Left lung (tissue), 10 donors: Measurements from ENCODE around the gene CALHM4. TPM values are rescaled to one million over a fixed set of nuclear protein-coding genes. Genes with fewer than 3 reads are reported as not detected.
"Not testable (repeated sequence)": the region's sequence is repeated elsewhere in the genome, so short reads cannot be mapped to it uniquely, and the experiment has no call there.

Experiments used
- ATAC-seq: fragments of 200-7000 bp; cut with Tn5 transposase; one replicate; pipeline ENCODE4 v1.9.1; 2020; ENCODE audit warnings: moderate library complexity
- DNase-seq, 4 donors: peaks; one replicate each; pipeline ENCODE4 v3.0.0-alpha.2; 2013 to 2020
- H3K27ac ChIP-seq, 2 donors: fragments of 200-600 bp; sonication (generic) in 1 of 2; one replicate each; pipeline versions ENCODE4 v1.5.0 to v1.8.0; 2020 to 2021
- H3K27me3 ChIP-seq, 2 donors: fragments of 200-600 bp; sonication (generic) in 1 of 2; one replicate each; pipeline versions ENCODE4 v1.5.0 to v1.8.0; 2020 to 2021
- H3K36me3 ChIP-seq, 2 donors: fragments of 200-600 bp; sonication (generic) in 1 of 2; one replicate each; pipeline versions ENCODE4 v1.5.0 to v1.8.0; 2020 to 2021
- H3K4me1 ChIP-seq, 2 donors: fragments of 200-600 bp; one replicate each; pipeline ENCODE4 v1.8.0; 2021
- H3K4me3 ChIP-seq, 2 donors: fragments of 200-600 bp; sonication (generic) in 1 of 2; one replicate each; pipeline versions ENCODE4 v1.5.0 to v1.8.0; 2020 to 2021; ENCODE audit warnings: mild to moderate bottlenecking in 1 of 2
- H3K9me3 ChIP-seq, 2 donors: fragments of 200-600 bp; sonication (generic) in 1 of 2; one replicate each; pipeline versions ENCODE4 v1.5.0 to v1.8.0; 2020 to 2021
- intact Hi-C, 2 donors: fragments of 100-400 bp; cut with DNase I; formaldehyde crosslinking; loops; one replicate each; pipeline versions ENCODE4 v1.11.2 to v1.14.2; 2022
- polyA plus RNA-seq, 6 donors: library from polyadenylated mRNA; unstranded; fragments of 120-200 nt; gene quantifications; one replicate each; pipeline ENCODE4 v1.2.1, GENCODE V29; 2013; ENCODE audit not compliant: insufficient read length in 6 of 6
- total RNA-seq, 2 donors: library from RNA; stranded (reverse); fragmentation: NEBNext Ultra II Directional; extraction: Animal tissue kit (Norgen Biotek cat#: 25700); gene quantifications; one replicate each; pipeline ENCODE4 v1.2.1, GENCODE V29; 2021
- TF ChIP-seq, protein P1 (sequence below), 2 donors: fragments of 200-600 bp; sonication (generic) in 1 of 2; IDR thresholded peaks; one replicate each; pipeline versions ENCODE4 v1.5.0 to v1.8.0; 2021; ENCODE audit warnings: antibody characterized with exemption in 2 of 2
- donor health status: DM: no; HTN: yes; CAD: no.
- donor health status: DM: no; HTN: no; CAD: no.

CALHM4 gene
- total and polyA plus RNA-seq, 8 donors = not detected

DNA sequence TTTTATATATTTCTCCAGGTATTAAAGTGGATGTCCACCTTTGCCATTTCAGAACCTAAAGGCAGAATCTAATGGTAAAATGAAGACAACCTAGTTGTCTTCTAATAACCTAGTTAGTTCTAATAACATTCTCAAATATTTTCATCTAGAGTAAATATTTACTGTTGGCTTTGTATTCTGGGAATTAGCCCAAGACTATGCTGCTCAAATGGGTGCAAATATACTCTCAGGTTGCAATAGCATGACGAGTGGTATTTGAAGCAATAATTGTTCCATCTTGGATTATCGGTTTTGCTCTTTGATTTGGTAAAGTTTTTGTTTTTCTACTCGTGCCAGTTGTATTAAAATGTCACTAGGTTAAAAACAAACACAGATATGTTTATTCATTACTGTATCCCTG is 41.7 kb downstream of the CALHM4 start:
- no peaks in the 10 kb centered on the region for H3K27me3 ChIP-seq
- no peaks in the 10 kb centered on the region for H3K9me3 ChIP-seq
- intact Hi-C loops = no loop called here
- H3K27ac ChIP-seq = no peak overlapping the region
- no peak for DNase-seq
- H3K4me3 ChIP-seq = no peak overlapping the region
- no peak for ATAC-seq
- no peaks in the 10 kb centered on the region for H3K4me1 ChIP-seq
- TF ChIP-seq, protein P1, sequence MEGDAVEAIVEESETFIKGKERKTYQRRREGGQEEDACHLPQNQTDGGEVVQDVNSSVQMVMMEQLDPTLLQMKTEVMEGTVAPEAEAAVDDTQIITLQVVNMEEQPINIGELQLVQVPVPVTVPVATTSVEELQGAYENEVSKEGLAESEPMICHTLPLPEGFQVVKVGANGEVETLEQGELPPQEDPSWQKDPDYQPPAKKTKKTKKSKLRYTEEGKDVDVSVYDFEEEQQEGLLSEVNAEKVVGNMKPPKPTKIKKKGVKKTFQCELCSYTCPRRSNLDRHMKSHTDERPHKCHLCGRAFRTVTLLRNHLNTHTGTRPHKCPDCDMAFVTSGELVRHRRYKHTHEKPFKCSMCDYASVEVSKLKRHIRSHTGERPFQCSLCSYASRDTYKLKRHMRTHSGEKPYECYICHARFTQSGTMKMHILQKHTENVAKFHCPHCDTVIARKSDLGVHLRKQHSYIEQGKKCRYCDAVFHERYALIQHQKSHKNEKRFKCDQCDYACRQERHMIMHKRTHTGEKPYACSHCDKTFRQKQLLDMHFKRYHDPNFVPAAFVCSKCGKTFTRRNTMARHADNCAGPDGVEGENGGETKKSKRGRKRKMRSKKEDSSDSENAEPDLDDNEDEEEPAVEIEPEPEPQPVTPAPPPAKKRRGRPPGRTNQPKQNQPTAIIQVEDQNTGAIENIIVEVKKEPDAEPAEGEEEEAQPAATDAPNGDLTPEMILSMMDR (IDR thresholded peaks at IDR 0.05) = no peak
- peaks cover 0 to 61% of the 10 kb centered on the region in 2 donors for H3K36me3 ChIP-seq

DNA sequence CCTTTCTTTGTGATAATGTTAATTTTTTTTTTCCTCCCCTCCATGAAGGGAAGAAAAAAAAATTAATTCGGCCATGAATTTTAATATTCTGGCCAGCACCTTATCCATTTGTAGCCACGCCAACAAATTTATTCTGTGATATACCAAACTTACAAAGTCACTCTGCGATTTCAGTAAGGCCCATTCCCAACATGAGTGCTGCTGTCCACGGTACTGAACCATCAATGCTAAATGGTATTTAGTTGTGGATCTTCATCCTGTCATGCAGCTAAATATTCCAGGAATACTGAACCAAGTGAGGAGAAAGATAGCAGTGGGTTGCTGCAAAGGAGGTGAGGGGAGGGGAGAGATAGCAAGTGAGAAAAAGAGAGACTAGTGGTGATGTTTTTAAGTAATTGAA is 43.3 kb downstream of the CALHM4 start:
- DNase-seq (peak in 1 of 4 donors; percentile 29), ATAC-seq (no peak)
- H3K36me3 ChIP-seq = peaks cover 0 to 46% of the 10 kb centered on the region in 2 donors
- H3K27ac ChIP-seq = no peak overlapping the region
- H3K27me3 ChIP-seq = no peaks in the 10 kb centered on the region
- TF ChIP-seq, protein P1 (IDR thresholded peaks at IDR 0.05) = no peak
- no peaks in the 10 kb centered on the region for H3K9me3 ChIP-seq
- H3K4me1 ChIP-seq = no peaks in the 10 kb centered on the region
- no peak overlapping the region for H3K4me3 ChIP-seq
- intact Hi-C loops = no loop called here

DNA sequence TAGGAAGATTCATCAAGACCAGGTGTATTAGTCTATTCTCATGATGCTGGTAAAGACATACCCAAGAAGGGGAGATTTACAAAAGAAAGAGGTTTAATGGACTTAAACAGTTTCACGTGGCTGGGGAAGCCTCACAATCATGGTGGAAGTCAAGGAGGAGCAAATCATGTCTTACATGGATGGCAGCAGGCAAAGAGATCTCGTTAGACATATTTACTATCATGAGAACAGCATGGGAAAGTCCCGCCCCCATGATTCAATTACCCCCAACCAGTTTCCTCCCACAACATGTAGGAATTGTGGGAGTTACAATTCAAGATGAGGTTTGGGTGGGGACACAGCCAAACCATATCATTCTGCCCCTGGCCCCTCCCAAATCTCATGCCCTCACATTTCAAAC is 50.4 kb downstream of the CALHM4 start:
- H3K4me1 ChIP-seq, H3K36me3 ChIP-seq, H3K27ac ChIP-seq, ATAC-seq, H3K4me3 ChIP-seq, H3K27me3 ChIP-seq, H3K9me3 ChIP-seq, intact Hi-C loops, DNase-seq: not testable (repeated sequence)

DNA sequence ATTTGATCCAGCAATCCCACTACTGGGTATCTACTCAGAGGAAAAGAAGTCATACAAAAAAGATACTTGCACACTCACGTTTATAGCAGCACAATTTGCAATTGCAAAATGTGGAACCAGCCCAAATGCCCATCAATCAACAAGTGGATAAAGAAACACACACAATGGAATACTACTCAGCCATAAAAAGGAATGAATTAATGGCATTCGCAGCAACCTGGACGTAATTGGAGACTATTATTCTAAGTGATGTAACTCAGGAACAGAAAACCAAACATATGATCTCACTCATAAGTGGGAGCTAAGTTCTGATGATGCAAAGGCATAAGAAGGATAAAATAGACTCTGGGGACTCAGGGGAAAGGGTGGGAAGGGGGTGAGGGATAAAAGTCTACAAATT is 51.3 kb downstream of the CALHM4 start:
- H3K27ac ChIP-seq, H3K9me3 ChIP-seq, intact Hi-C loops, H3K4me1 ChIP-seq, H3K4me3 ChIP-seq, DNase-seq, H3K36me3 ChIP-seq, H3K27me3 ChIP-seq, ATAC-seq: not testable (repeated sequence)

DNA sequence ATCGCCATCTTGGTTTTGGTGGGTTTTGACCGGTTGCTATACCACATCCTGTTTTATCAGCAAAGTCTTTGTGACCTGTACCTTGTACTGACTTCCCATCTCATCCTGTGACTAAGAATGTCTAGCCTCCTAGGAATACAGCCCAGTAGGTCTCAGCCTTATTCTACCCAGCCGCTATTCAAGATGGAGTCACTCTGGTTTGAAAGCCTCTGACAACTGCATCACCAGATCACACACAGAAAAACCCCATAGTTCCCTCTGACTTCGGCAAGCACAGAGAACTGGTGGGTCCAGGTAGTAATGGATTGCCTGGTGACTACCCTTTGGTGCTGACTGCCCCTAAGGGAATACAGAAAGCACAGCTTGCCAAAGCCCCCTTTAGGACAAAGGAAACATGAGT is 52.4 kb downstream of the CALHM4 start:
- no peaks in the 10 kb centered on the region for H3K4me1 ChIP-seq
- no peak overlapping the region for H3K27ac ChIP-seq
- peaks cover 0 to 10% of the 10 kb centered on the region in 2 donors for H3K9me3 ChIP-seq
- intact Hi-C loops = no loop called here
- H3K27me3 ChIP-seq = no peaks in the 10 kb centered on the region
- H3K4me3 ChIP-seq = no peak overlapping the region
- no peak for DNase-seq
- no peak for ATAC-seq
- no peaks in the 10 kb centered on the region for H3K36me3 ChIP-seq
- TF ChIP-seq, protein P1 (IDR thresholded peaks at IDR 0.05) = no peak

Other genes with a start within 250 kb of the CALHM4 start
- gene DSE, start 182.8 kb upstream of the CALHM4 start, total RNA-seq = 10 to 100 TPM; 39.7 to 85.6 TPM
- gene DSE, start 182.8 kb upstream of the CALHM4 start, polyA plus RNA-seq = 10 to 100 TPM; 45.1 to 55.1 (median 51.0) TPM
- 1 to 10 TPM; 2.1 to 6.4 TPM for gene CALHM6, start 92.4 kb upstream of the CALHM4 start, total RNA-seq
- gene CALHM6, start 92.4 kb upstream of the CALHM4 start, polyA plus RNA-seq = 1 to 10 TPM; 2.1 to 9.1 (median 6.2) TPM
- 1 to 10 TPM; 2.3 to 2.9 TPM for gene CALHM5, start 42.1 kb upstream of the CALHM4 start, total RNA-seq
- gene CALHM5, start 42.1 kb upstream of the CALHM4 start, polyA plus RNA-seq = 1 to 10 TPM; 4.8 to 6.7 (median 5.7) TPM
- under 1 TPM; 0.12 to 0.13 TPM for gene TRAPPC3L, start 8.1 kb upstream of the CALHM4 start, total RNA-seq
- under 1 TPM; 0.32 to 0.99 (median 0.43) TPM for gene TRAPPC3L, start 8.1 kb upstream of the CALHM4 start, polyA plus RNA-seq
- 10 to 100 TPM; 37.0 to 41.1 TPM for gene RWDD1, start 17.8 kb downstream of the CALHM4 start, total RNA-seq
- gene RWDD1, start 17.8 kb downstream of the CALHM4 start, polyA plus RNA-seq = 10 to 100 TPM; 66.5 to 92.4 (median 84.0) TPM
- 1 to 10 TPM in 1 of 2 donors, under 1 TPM in 1; 0.15 to 5.1 TPM for gene RSPH4A, start 62.7 kb downstream of the CALHM4 start, total RNA-seq
- 10 to 100 TPM in 2 of 6 donors, 1 to 10 TPM in 4; 5.1 to 11.3 (median 8.4) TPM for gene RSPH4A, start 62.7 kb downstream of the CALHM4 start, polyA plus RNA-seq
- gene ZUP1, start 115.0 kb downstream of the CALHM4 start, total RNA-seq = 10 to 100 TPM in 1 of 2 donors, 1 to 10 TPM in 1; 8.2 to 12.4 TPM
- 10 to 100 TPM; 13.4 to 18.0 (median 15.9) TPM for gene ZUP1, start 115.0 kb downstream of the CALHM4 start, polyA plus RNA-seq
- 10 to 100 TPM; 10.2 to 11.8 TPM for gene KPNA5, start 127.5 kb downstream of the CALHM4 start, total RNA-seq
- 10 to 100 TPM; 24.7 to 31.1 (median 27.1) TPM for gene KPNA5, start 127.5 kb downstream of the CALHM4 start, polyA plus RNA-seq
- gene FAM162B, start 212.0 kb downstream of the CALHM4 start, total RNA-seq = 1 to 10 TPM; 5.2 to 8.7 TPM
- 100 to 1,000 TPM in 2 of 6 donors, 10 to 100 TPM in 4; 61.9 to 105 (median 82.3) TPM for gene FAM162B, start 212.0 kb downstream of the CALHM4 start, polyA plus RNA-seq